NCI-H460 (cell line): Measurements from ENCODE around the gene SLC4A3. TPM values are rescaled to one million over a fixed set of nuclear protein-coding genes. Genes with fewer than 3 reads are reported as not detected.

ENCODE experiments used
- DNase-seq: peaks from one replicate; pipeline ENCODE4 v3.0.0-alpha.2; 2016; ENCODE audit warnings: low read depth; ENCODE audit errors: extremely low read depth
- polyA plus RNA-seq: library from polyadenylated mRNA; depleted of rRNA; stranded (reverse); fragments of >200 nt; gene quantifications from 2 replicates; pipeline ENCODE4 v1.2.3, GENCODE V29; 2014; cell fraction: nucleus; rRNA removed
- total RNA-seq: library from RNA; depleted of rRNA; stranded (reverse); fragments of >200 nt; shearing (Covaris generic); gene quantifications from 2 replicates; pipeline ENCODE4 v1.2.3, GENCODE V29; 2014; rRNA removed

The SLC4A3 gene, protein sequence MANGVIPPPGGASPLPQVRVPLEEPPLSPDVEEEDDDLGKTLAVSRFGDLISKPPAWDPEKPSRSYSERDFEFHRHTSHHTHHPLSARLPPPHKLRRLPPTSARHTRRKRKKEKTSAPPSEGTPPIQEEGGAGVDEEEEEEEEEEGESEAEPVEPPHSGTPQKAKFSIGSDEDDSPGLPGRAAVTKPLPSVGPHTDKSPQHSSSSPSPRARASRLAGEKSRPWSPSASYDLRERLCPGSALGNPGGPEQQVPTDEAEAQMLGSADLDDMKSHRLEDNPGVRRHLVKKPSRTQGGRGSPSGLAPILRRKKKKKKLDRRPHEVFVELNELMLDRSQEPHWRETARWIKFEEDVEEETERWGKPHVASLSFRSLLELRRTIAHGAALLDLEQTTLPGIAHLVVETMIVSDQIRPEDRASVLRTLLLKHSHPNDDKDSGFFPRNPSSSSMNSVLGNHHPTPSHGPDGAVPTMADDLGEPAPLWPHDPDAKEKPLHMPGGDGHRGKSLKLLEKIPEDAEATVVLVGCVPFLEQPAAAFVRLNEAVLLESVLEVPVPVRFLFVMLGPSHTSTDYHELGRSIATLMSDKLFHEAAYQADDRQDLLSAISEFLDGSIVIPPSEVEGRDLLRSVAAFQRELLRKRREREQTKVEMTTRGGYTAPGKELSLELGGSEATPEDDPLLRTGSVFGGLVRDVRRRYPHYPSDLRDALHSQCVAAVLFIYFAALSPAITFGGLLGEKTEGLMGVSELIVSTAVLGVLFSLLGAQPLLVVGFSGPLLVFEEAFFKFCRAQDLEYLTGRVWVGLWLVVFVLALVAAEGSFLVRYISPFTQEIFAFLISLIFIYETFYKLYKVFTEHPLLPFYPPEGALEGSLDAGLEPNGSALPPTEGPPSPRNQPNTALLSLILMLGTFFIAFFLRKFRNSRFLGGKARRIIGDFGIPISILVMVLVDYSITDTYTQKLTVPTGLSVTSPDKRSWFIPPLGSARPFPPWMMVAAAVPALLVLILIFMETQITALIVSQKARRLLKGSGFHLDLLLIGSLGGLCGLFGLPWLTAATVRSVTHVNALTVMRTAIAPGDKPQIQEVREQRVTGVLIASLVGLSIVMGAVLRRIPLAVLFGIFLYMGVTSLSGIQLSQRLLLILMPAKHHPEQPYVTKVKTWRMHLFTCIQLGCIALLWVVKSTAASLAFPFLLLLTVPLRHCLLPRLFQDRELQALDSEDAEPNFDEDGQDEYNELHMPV
- total RNA-seq = 0.97 and 1.3 TPM in 2 replicates
- polyA plus RNA-seq = 2.0 and 2.4 TPM in 2 replicates

DNA sequence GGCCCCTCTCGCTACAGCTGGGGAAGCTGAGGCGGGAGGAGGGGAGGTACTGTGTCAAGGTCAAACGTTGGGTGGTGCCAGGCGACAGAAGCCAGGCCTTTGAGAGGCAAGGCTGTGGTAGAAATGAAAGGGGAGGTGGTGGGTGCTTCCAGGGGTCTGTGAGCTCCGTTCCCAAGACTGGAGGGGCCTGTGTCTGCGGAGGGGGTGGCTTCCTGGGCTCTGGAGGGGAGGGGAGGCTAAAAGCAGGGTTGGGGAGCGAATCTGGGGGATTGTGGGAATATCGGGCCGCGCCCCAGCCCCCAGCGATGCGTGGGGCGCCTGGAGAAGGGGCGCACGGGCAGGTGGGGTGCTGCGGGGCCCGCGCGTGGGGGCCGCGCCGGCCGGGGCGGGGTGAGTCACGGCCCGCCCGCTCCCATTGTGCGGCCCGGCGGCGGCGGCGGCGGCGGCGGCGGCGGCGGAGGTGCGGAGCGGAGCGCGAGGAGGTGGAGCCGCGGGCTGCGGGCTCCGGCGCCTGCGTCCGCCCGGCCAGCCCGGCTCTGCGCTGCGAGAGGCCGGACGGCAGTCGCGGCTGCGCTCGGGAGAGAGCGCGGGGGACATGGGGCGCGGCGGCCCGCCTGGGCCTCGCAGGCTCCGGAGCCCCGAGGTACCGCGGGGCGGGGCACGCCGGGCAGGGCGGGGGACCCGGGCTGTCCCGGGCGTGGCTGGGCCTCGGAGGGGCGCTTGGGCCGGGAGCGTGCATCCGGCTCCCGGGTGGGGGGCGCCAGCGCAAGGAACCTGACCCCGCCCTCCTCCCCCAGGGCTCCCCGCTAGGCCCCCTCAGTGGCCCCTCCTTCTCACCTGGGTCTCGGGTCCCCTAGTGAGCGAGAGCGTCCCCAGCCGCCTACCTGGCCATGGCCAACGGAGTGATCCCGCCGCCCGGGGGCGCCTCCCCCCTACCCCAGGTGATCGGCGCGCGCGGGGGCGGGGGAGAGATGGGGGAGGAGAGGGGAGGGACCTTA lies at the start of gene SLC4A3:
SLC4A3 (plus strand) TSS at position 528 of the 998 bp plus-strand sequence; CDS start at position 891, 363 bp downstream.
- DNase-seq = peak; percentile 15

DNA sequence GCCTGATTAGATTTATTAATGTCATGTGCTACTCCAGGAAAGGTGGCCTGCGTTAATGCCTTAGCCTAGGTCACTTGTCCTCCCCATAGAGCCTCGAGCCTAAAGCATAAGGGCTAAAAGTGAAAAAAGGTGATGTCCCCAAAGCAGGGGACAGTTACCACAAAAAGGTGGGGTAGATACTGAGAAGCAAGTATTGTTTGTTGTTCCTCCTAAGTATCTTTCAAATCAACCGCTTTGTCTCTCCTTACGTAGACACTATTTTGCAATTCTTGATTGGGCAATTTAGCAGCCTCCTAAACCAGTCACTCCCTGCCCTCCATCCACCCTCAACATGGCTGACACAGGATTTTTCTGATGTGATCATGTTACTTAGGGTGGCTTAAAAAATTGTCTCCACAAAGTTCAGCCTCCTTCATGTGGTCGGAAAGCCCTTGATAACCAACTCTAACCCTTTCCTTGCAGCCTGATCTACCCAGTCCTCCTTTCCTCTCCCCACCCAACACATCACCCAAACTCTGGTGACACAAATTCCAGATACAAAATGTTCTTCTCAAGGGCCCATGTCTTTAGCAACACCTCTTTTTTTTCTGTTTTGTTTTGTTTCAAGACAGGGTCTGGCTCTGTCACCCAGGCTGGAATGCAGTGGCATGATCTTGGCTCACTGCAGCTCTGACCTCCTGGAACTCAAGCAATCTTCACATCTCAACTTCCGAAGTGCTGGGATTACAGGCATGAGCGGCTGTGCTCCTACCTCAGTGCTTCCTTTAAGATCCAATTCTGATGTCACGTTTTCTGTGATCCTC lies 48.4 kb upstream of the SLC4A3 start:
- DNase-seq = no peak

- DNase-seq = no peak
Observed at GRCh38 chr2:219581346-219581745, 46.1 kb upstream of the SLC4A3 start.

GRCh38 chr2:219591091-219591490 lies 36.3 kb upstream of the SLC4A3 start:
- DNase-seq = no peak

- DNase-seq = no peak
Observed at GRCh38 chr2:219592736-219593135, 34.7 kb upstream of the SLC4A3 start.

- no peak for DNase-seq
Observed at GRCh38 chr2:219593154-219593553, 34.3 kb upstream of the SLC4A3 start.

DNA sequence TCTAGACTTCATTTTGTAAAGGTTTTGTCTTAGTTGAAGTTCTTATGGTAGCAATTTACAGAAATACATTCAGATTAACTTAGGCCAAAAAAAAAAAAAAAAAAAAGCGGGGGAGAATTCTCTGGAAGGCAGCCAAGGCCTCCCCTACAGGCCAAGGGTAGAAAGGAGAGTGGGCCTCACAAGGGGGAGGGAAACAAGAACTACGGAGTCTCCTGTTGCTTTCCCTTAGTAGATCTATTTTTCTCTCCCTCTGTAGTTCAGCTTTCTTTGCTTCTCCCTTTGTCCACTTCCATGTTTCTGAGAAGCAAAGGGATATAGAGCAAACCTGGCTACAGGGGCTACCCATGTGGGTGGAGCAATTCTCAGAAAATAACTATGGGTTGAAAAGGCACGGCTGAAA lies 32.2 kb upstream of the SLC4A3 start:
- no peak for DNase-seq

DNA sequence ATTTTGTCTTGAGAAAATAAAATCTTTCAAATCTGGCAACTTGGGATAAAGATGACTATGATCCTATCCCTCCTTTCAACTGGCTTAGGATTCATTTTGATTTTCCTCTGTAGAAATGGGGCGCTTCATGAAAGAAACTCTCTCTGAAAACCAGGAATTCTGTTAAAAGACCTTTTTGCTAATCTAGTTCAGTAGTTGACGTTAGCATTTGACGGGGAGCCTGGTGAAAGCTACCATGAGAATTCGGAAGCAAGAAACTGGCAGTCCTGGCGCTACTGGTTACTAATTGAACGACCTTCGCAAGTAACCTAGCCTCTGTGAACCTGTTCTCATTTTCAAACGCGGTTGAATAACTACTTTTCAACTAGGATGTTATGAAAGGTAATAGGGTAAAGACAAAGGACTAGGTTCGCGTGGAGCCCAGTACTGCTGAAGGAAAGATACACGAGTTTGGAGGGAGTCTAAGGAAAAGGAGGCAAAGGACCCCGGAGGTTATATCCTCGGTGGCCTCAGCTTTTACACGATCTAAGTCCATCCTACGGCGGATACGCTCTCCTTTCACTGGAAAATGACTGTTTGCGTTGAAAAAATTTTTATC lies 30.4 kb upstream of the SLC4A3 start:
- peak; percentile 3 for DNase-seq

- DNase-seq = peak; percentile 97
Observed at GRCh38 chr2:219597552-219598307, 29.7 kb upstream of the SLC4A3 start, which contains the start of gene STK11IP. TSS of gene STK11IP (plus strand) at chr2:219597857. CDS start at chr2:219598120, 263 bp downstream.

DNA sequence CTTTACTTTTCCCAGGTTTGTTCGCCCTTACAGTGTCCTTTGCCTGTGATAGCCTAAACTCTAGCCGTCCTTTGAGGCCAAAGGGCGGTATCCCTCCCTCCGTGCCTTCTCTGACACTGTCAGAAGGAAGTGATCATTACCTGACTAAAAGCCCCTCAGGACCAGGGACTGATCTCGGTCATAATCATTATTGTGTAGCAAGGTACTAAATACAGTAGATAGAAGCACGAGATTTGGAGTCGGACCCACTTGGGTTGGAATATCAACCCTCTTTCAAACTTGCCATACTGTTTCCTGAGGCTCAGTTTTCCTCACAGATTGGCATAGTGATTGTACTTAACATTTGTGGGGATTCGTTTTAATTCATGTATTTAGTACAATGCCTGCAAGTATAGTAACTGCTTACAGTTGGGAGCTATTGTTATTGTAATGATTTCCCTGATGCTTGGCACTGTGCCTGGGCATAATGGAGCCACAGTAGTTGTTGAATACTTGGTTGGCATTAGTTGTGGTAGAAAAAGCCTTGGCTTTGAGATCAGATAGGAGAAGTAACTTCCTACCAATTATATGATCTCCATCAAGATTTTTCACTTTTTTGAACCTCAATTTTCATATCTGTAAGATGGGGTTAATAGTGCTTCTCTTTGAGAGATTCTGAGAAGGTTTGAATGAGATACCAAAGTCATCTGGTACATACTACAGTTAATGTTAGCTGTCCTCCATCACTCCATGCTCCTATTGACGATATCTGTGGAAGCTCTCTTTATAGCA lies 28.9 kb upstream of the SLC4A3 start:
- DNase-seq = no peak

- no peak for DNase-seq
Observed at GRCh38 chr2:219603771-219604170, 23.7 kb upstream of the SLC4A3 start.

- no peak for DNase-seq
Observed at GRCh38 chr2:219605607-219605954, 21.8 kb upstream of the SLC4A3 start.

- no peak for DNase-seq
Observed at GRCh38 chr2:219607931-219608330, 19.5 kb upstream of the SLC4A3 start.

- no peak for DNase-seq
Observed at GRCh38 chr2:219608399-219608964, 18.9 kb upstream of the SLC4A3 start.

- no peak for DNase-seq
Observed at GRCh38 chr2:219609149-219609750, 18.2 kb upstream of the SLC4A3 start.

- DNase-seq = no peak
Observed at GRCh38 chr2:219611306-219611705, 16.1 kb upstream of the SLC4A3 start.
